ENCODE measurements around the gene PKN2.
"Not testable (repeated sequence)": the region's sequence is repeated elsewhere in the genome, so short reads cannot be mapped to it uniquely, and the experiment has no call there.

Gene PKN2

DNA sequence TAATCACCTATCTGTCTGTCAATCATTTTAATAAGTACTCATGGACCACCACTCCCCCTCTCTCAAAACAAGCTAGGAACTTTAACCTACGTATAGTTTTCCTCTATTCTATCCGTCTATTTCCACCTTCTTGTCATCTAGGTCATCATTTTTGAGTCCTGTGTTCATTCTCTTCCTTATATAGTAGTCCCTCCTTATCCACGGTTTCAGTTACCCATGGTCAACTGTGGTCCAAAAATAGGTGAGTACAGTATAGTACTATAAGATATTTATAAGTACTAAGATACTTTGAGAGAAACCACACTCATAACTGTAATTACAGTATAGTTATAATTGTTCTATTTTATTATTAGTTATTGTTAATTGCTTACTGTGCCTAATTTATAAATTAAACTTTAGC lies 7.5 kb downstream of the PKN2 start:
- Mint-ChIP-seq H3K27ac (no peak overlapping the region), H3K4me3 (no peak overlapping the region), H3K36me3 (ENCODE audit: insufficient read depth) (peaks cover 2% of the 10 kb centered on the region), H3K4me1 (ENCODE audit: low read depth in 2 of 2) (peaks cover 11 to 46% of the 10 kb centered on the region in 2 donors), H3K9me3 (no peaks in the 10 kb centered on the region), H3K27me3 (no peaks in the 10 kb centered on the region)
- ATAC-seq (replicated peaks), result no peak
- DNase-seq, result no peak

DNA sequence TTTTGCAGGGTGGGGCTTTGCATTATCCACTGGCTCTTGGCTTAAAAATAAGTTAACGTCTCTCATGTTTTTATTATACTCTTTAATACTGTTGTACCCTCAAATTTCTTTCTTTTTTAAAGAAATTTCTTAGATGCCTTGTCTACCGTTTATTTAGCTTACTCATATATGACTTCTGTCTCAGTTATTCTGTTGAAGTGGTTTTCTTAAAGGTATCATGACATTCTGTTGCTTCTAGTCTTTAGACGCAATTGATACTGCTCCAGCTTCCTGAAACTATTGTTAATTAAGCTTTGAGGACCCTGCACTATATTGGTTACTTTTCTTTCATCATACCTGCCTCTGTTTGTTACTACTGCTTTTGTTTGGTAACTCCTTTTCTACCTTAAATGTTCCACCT lies 11.7 kb downstream of the PKN2 start:
- Mint-ChIP-seq H3K4me1 (ENCODE audit: low read depth in 2 of 2) (peaks cover 24 to 58% of the 10 kb centered on the region in 2 donors), H3K36me3 (ENCODE audit: insufficient read depth) (no peaks in the 10 kb centered on the region), H3K9me3 (no peaks in the 10 kb centered on the region), H3K27ac (no peak overlapping the region), H3K27me3 (no peaks in the 10 kb centered on the region), H3K4me3 (no peak overlapping the region)
- no peak for DNase-seq
- no peak for ATAC-seq (replicated peaks)

DNA sequence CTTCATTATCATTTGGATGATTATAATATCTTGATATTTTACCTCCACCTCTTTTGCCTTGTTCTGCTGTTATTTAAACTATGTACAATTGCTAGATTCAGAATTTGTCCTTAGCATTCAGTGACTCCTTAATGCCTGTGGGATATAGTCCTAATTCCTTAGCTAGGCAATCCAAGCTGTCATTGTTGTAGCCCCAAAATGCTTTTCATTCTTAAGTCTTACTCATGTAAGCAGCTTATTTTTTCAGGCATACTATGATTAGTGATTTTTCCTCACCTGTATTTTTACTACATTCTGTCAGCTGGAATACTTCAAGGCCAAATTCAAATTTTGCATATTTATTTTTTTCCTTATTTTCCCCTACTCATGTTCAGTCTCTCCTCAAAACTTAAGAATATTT lies 13.4 kb downstream of the PKN2 start:
- no peak for DNase-seq
- ATAC-seq (replicated peaks), result no peak
- H3K4me1 Mint-ChIP-seq (ENCODE audit: low read depth in 2 of 2), result peaks cover 24 to 51% of the 10 kb centered on the region in 2 donors

DNA sequence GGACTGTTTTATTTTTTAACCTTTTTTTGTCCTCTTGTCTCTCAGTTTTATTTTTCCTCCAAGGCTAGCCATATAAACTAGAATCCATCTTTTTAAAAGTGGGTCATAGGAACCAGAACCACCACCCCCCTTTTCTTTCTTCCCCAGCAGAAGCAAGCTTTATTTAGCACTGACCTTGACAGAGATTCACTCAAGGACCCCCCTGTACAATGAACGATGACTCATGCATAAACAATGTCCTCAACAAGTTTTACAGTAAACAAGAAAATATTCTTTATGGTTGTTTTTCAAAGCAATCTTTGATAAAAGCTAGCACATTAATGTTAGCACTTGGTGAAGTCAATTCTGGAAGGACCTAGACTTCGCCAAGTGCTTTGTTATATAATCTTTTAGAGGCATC lies 14.1 kb downstream of the PKN2 start:
- no peaks in the 10 kb centered on the region for H3K27me3 Mint-ChIP-seq
- H3K27ac Mint-ChIP-seq, result peak overlapping the region in 1 of 2 donors; percentile 3
- no peaks in the 10 kb centered on the region for H3K36me3 Mint-ChIP-seq (ENCODE audit: insufficient read depth)
- ATAC-seq (replicated peaks) (no peak), DNase-seq (no peak)
- no peaks in the 10 kb centered on the region for H3K9me3 Mint-ChIP-seq
- H3K4me3 Mint-ChIP-seq, result no peak overlapping the region
- peaks cover 26 to 55% of the 10 kb centered on the region in 2 donors for H3K4me1 Mint-ChIP-seq (ENCODE audit: low read depth in 2 of 2)

More for the DNA sequence above, 13.4 kb downstream of the PKN2 start:
- H3K9me3 Mint-ChIP-seq, result no peaks in the 10 kb centered on the region
- no peaks in the 10 kb centered on the region for H3K36me3 Mint-ChIP-seq (ENCODE audit: insufficient read depth)
- peak overlapping the region in 1 of 2 donors; percentile 4 for H3K27ac Mint-ChIP-seq
- H3K27me3 Mint-ChIP-seq, result no peaks in the 10 kb centered on the region
- H3K4me3 Mint-ChIP-seq, result no peak overlapping the region

DNA sequence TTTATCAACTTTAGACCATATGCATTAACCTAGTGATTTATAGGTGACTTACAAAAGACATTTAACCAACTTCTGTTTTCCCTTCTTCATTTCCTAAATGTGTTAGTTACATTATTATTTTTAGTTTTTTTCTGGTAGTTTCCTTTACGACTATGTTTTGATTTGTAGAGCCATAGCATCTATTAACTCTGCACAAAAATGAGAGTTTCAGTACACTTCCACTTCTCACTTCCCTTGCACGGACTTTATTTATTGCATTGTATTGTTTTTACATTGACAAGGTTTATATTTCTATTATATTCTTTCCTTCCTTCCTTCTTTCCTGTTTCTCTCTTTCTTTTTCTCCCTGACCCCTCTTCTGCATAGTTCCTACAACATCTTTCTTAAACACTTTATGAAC lies 14.7 kb downstream of the PKN2 start:
- ATAC-seq (replicated peaks) (no peak), DNase-seq (no peak)
- Mint-ChIP-seq H3K27me3 (no peaks in the 10 kb centered on the region), H3K36me3 (ENCODE audit: insufficient read depth) (no peaks in the 10 kb centered on the region), H3K4me3 (no peak overlapping the region), H3K4me1 (ENCODE audit: low read depth in 2 of 2) (peaks cover 26 to 55% of the 10 kb centered on the region in 2 donors), H3K27ac (no peak overlapping the region), H3K9me3 (no peaks in the 10 kb centered on the region)

DNA sequence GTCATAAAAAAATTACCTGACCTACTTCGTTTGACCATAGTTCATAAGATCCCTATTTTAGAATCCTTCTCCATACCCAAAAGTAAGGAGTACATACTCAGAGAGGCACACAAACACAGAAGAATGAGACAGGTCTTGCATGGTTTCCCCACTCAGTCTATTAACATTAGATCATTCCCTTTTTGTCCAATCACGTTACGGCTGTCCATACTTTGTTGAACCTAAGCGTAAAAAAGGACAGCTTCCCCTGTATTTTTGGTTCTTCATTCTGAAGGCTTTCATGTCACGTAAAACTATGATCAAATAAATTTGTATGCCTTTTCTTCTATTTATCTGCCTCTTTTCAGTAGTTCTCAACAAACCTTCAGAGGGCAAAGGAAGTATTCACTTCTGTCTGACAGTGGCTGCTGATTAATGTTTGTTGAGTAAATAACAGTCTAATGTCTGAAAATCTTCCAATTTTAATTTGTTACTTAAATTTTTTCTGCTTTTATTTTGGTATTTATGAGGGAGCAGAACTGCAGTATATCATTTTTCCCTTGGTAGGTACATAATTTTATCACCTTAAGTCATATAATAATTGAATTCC lies 16.4 kb downstream of the PKN2 start:
- no peaks in the 10 kb centered on the region for H3K27me3 Mint-ChIP-seq
- H3K27ac Mint-ChIP-seq, result no peak overlapping the region
- ATAC-seq (replicated peaks) (no peak), DNase-seq (no peak)
- peaks cover 5% of the 10 kb centered on the region for H3K36me3 Mint-ChIP-seq (ENCODE audit: insufficient read depth)
- no peak overlapping the region for H3K4me3 Mint-ChIP-seq
- H3K9me3 Mint-ChIP-seq, result no peaks in the 10 kb centered on the region
- H3K4me1 Mint-ChIP-seq (ENCODE audit: low read depth in 2 of 2), result peaks cover 20 to 48% of the 10 kb centered on the region in 2 donors

DNA sequence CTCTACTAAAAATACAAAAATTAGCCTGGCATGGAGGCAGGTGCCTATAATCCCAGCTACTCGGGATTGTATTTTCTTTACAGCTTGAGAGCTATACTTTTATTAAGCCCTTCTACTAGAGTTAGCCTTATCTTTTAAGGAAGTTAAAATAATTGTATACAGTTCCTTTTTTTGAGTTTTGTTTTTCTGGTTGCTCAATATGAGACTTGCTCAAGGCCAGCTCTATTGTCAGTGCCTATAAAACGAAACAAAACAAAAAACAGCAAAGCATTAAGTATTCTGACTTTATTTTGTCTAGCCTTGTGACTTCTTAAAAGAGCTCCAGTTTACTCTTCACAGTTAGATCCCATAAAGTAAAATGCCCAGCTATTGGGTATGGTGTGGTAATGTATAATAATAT lies 17.2 kb downstream of the PKN2 start:
- H3K9me3 Mint-ChIP-seq, result no peaks in the 10 kb centered on the region
- peak; percentile 29 for ATAC-seq (replicated peaks)

DNA sequence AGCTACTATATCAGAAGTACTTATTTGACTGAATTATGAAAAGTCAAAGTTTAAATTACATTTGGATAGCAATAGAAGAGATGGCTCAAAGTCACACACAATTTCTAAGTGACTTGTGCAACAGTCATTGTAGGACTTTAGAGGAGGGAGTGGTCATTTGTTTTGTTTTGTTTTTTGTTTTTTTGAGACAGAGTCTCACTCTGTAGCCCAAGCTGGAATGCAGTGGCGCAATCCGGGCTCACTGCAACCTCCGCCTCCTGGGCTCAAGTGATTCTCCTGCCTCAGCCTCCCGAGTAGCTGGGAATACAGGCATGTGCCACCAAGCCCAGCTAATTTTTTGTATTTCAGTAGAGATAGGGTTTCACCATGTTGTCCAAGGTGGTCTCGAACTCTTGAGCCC lies 17.7 kb downstream of the PKN2 start:
- H3K4me1 Mint-ChIP-seq (ENCODE audit: low read depth in 2 of 2), result peaks cover 15 to 42% of the 10 kb centered on the region in 2 donors
- DNase-seq; H3K4me3 Mint-ChIP-seq; H3K9me3 Mint-ChIP-seq; H3K36me3 Mint-ChIP-seq (ENCODE audit: insufficient read depth); ATAC-seq (replicated peaks); H3K27me3 Mint-ChIP-seq; H3K27ac Mint-ChIP-seq: not testable (repeated sequence)

More for the DNA sequence above, 17.2 kb downstream of the PKN2 start:
- Mint-ChIP-seq H3K27me3 (no peaks in the 10 kb centered on the region), H3K36me3 (ENCODE audit: insufficient read depth) (peaks cover 5% of the 10 kb centered on the region), H3K4me1 (ENCODE audit: low read depth in 2 of 2) (peaks cover 16 to 42% of the 10 kb centered on the region in 2 donors), H3K4me3 (no peak overlapping the region), H3K27ac (no peak overlapping the region)
- no peak for DNase-seq

DNA sequence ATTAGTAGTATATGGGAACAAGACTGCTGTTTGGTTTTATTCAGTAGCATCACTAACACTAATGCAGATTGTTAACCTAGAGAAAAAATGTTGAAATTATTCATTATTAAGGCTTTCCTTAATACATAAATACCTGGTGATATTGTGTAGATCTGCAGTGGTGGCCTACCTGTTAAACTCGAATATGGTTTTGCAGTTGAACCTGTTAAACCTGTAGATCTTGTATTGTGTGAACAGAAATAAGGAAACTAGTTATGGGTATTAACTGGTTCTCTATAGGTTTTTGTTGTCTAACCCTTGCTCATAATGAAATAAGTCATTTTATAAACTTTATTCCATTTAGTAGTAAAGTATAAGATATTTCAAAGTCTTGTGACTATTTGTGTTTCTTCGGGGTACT lies 23.9 kb downstream of the PKN2 start:
- H3K27me3 Mint-ChIP-seq, result no peaks in the 10 kb centered on the region
- no peak overlapping the region for H3K4me3 Mint-ChIP-seq
- H3K4me1 Mint-ChIP-seq (ENCODE audit: low read depth in 2 of 2), result peaks cover 9 to 27% of the 10 kb centered on the region in 2 donors
- H3K27ac Mint-ChIP-seq, result no peak overlapping the region
- DNase-seq (no peak), ATAC-seq (replicated peaks) (no peak)
- H3K9me3 Mint-ChIP-seq, result no peaks in the 10 kb centered on the region
- peaks cover 12% of the 10 kb centered on the region for H3K36me3 Mint-ChIP-seq (ENCODE audit: insufficient read depth)

DNA sequence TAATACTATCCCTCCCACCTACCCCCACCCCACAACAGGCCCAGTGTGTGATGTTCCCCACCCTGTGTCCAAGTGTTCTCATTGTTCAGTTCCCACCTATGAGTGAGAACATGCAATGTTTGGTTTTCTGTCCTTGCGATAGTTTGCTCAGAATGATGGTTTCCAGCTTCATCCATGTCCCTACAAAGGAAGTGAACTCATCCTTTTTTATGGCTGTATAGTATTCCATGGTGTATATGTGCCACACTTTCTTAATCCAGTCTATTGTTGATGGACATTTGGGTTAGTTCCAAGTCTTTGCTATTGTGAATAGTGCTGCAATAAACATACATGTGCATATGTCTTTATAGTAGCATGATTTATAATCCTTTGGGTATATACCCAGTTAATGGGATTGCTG lies 28.8 kb downstream of the PKN2 start:
- not testable (repeated sequence) for H3K4me3 Mint-ChIP-seq; H3K36me3 Mint-ChIP-seq (ENCODE audit: insufficient read depth); H3K9me3 Mint-ChIP-seq; DNase-seq; ATAC-seq (replicated peaks); H3K27ac Mint-ChIP-seq; H3K27me3 Mint-ChIP-seq
- H3K4me1 Mint-ChIP-seq (ENCODE audit: low read depth in 2 of 2), result peaks cover 31 to 43% of the 10 kb centered on the region in 2 donors

DNA sequence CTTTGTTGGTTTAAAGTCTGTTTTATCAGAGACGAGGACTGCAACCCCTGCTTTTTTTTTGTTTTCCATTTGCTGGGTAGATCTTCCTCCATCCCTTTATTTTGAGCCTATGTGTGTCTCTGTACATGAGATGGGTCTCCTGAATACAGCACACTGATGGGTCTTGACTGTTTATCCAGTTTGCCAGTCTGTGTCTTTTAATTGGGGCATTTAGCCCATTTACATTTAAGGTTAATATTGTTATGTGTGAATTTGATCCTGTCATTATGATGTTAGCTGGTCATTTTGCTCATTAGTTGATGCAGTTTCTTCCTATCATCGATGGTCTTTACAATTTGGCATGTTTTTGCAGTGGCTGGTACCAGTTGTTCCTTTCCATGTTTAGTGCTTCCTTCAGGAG lies 32.5 kb downstream of the PKN2 start:
- H3K4me3 Mint-ChIP-seq; H3K36me3 Mint-ChIP-seq (ENCODE audit: insufficient read depth); H3K27me3 Mint-ChIP-seq; ATAC-seq (replicated peaks); H3K9me3 Mint-ChIP-seq; DNase-seq: not testable (repeated sequence)
- Mint-ChIP-seq H3K27ac (peak overlapping the region in 1 of 2 donors; percentile 68), H3K4me1 (ENCODE audit: low read depth in 2 of 2) (peaks cover 37 to 54% of the 10 kb centered on the region in 2 donors)

DNA sequence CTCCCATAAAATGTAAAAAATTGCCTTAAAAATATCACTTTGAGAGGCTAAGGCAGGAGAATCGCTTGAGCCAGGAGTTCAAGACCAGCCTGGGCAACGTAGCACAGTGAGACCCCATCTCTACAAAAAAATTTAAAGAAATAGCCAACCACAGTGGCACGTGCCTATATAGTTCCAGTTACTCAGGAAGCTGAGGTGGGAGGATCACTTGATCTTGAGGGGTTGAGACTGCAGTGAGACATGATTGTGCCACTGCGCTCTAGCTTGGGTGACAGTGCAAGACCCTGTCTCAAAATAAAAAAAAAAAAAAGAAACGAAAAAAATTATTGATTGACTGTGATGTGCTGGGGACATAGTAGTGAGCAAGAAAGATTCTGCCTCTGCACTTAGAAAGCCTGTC lies 38.4 kb downstream of the PKN2 start:
- ATAC-seq (replicated peaks), result no peak
- H3K27me3 Mint-ChIP-seq, result no peaks in the 10 kb centered on the region
- H3K36me3 Mint-ChIP-seq (ENCODE audit: insufficient read depth), result no peaks in the 10 kb centered on the region
- H3K4me3 Mint-ChIP-seq, result no peak overlapping the region
- H3K4me1 Mint-ChIP-seq (ENCODE audit: low read depth in 2 of 2), result peaks cover 27 to 44% of the 10 kb centered on the region in 2 donors
- no peak overlapping the region for H3K27ac Mint-ChIP-seq
- no peaks in the 10 kb centered on the region for H3K9me3 Mint-ChIP-seq
- no peak for DNase-seq

DNA sequence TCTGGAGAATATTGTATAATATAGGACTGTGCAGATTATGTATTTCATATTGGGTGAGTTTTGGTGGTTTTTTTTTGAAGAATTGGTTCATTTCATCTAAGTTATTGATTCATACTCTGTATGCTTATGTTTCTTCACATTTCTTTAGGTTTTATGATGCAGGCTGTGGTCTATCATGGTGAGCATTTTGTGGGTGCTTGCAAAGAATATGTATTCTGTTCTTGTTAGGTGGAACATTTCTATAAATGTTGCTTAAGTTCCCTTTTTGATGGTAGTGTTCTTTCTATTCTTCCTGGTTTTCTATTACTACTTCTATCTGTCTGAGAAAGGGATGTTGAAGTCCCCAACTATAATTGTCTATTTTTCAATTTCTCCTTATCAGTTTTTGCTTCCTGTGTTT lies 42.6 kb downstream of the PKN2 start:
- Mint-ChIP-seq H3K4me1 (ENCODE audit: low read depth in 2 of 2) (peaks cover 20 to 53% of the 10 kb centered on the region in 2 donors), H3K4me3 (no peak overlapping the region), H3K36me3 (ENCODE audit: insufficient read depth) (peaks cover 16% of the 10 kb centered on the region), H3K27me3 (no peaks in the 10 kb centered on the region), H3K27ac (peak overlapping the region in 1 of 2 donors; percentile 66), H3K9me3 (no peaks in the 10 kb centered on the region)
- DNase-seq (no peak), ATAC-seq (replicated peaks) (no peak)

DNA sequence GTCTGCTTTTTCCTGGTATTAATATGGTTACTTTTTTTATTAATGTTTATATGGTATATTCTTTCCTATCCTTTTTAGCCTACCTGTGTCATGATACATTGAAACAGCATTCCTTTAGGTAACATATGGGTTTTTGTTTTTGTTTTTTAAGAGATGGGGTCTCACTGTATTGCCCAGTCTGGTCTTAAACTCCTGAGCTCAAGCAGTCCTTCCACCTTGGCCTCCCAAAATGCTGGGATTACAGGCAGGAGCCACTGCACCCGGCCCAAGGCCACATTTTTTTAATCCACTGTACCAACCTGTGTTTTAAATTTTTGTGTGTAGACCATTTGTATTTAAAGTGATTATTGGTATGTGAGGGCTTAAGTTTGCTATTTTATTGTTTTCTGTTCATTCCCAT lies 43.1 kb downstream of the PKN2 start:
- Mint-ChIP-seq H3K4me3 (no peak overlapping the region), H3K27me3 (no peaks in the 10 kb centered on the region), H3K9me3 (no peaks in the 10 kb centered on the region), H3K27ac (peak overlapping the region; percentile 62 to 66), H3K4me1 (ENCODE audit: low read depth in 2 of 2) (peaks cover 19 to 50% of the 10 kb centered on the region in 2 donors), H3K36me3 (ENCODE audit: insufficient read depth) (peaks cover 16% of the 10 kb centered on the region)
- no peak for DNase-seq
- ATAC-seq (replicated peaks), result no peak
